ENCODE measurements around the gene CNTNAP2.

The CNTNAP2 gene

GRCh38 chr7:147428075-147428474 lies 1311.5 kb downstream of the CNTNAP2 start:
- DNase-seq = no peak

- DNase-seq = no peak
Observed at GRCh38 chr7:147429961-147430360, 1313.4 kb downstream of the CNTNAP2 start.

- no peak for DNase-seq
Observed at GRCh38 chr7:147432079-147432478, 1315.5 kb downstream of the CNTNAP2 start.

GRCh38 chr7:147432576-147432975 lies 1316.0 kb downstream of the CNTNAP2 start:
- DNase-seq = no peak

GRCh38 chr7:147436718-147437117 lies 1320.1 kb downstream of the CNTNAP2 start:
- no peak for DNase-seq

- no peak for DNase-seq
Observed at GRCh38 chr7:147438216-147438615, 1321.6 kb downstream of the CNTNAP2 start.

- no peak for DNase-seq
Observed at GRCh38 chr7:147443942-147444341, 1327.3 kb downstream of the CNTNAP2 start.

GRCh38 chr7:147452816-147453215 lies 1336.2 kb downstream of the CNTNAP2 start:
- no peak for DNase-seq

GRCh38 chr7:147465223-147465622 lies 1348.6 kb downstream of the CNTNAP2 start:
- DNase-seq = no peak

- DNase-seq = no peak
Observed at GRCh38 chr7:147472556-147472955, 1356.0 kb downstream of the CNTNAP2 start.

GRCh38 chr7:147474862-147475261 lies 1358.3 kb downstream of the CNTNAP2 start:
- DNase-seq = no peak

- no peak for DNase-seq
Observed at GRCh38 chr7:147477526-147477925, 1360.9 kb downstream of the CNTNAP2 start.

GRCh38 chr7:147478796-147479195 lies 1362.2 kb downstream of the CNTNAP2 start:
- DNase-seq = no peak

GRCh38 chr7:147483634-147484292 lies 1367.2 kb downstream of the CNTNAP2 start:
- no peak for DNase-seq

GRCh38 chr7:147485660-147486210 lies 1369.1 kb downstream of the CNTNAP2 start:
- DNase-seq = no peak

- no peak for DNase-seq
Observed at GRCh38 chr7:147492606-147493005, 1376.0 kb downstream of the CNTNAP2 start.

GRCh38 chr7:147496209-147496608 lies 1379.6 kb downstream of the CNTNAP2 start:
- no peak for DNase-seq

GRCh38 chr7:147497246-147497645 lies 1380.6 kb downstream of the CNTNAP2 start:
- DNase-seq = no peak

- no peak for DNase-seq
Observed at GRCh38 chr7:147498081-147498480, 1381.5 kb downstream of the CNTNAP2 start.

GRCh38 chr7:147509035-147509501 lies 1392.5 kb downstream of the CNTNAP2 start:
- no peak for DNase-seq

- DNase-seq = no peak
Observed at GRCh38 chr7:147509541-147510200, 1393.1 kb downstream of the CNTNAP2 start.

- no peak for DNase-seq
Observed at GRCh38 chr7:147510201-147510542, 1393.6 kb downstream of the CNTNAP2 start.

GRCh38 chr7:147510923-147511322 lies 1394.3 kb downstream of the CNTNAP2 start:
- no peak for DNase-seq

GRCh38 chr7:147513451-147513850 lies 1396.8 kb downstream of the CNTNAP2 start:
- no peak for DNase-seq

All from right hindlimb (tissue), 1 donor.